HG03558 (cell line): ENCODE measurements around the gene GMDS.

Experiments
- ATAC-seq: cut with Tn5 transposase; IDR thresholded peaks from one replicate; pipeline ENCODE4 v1.9.1; 2021; ENCODE audit warnings: moderate number of reproducible peaks; ENCODE audit not compliant: unreplicated experiment; ENCODE audit errors: extremely low read depth

GMDS gene

DNA sequence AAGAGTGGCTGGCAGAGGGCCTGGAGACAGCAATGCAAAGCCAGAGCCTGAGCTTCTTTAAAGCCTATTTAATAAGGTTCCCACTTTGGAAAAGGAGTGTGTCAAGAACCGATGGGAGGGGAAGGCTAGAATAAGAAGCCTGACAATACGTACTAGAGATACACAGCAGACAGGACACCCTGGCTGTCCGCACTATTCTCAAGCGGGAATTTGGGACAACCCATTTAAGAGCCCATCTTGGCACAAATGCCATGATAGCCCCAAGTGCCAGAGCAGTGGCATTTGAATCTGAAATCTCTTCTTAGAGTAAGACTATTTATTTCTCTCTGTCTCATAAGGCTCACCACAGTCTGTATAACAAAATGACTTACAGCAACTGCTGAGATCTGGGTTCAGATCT is 3.1 kb downstream of the GMDS start:
- ATAC-seq = no peak

DNA sequence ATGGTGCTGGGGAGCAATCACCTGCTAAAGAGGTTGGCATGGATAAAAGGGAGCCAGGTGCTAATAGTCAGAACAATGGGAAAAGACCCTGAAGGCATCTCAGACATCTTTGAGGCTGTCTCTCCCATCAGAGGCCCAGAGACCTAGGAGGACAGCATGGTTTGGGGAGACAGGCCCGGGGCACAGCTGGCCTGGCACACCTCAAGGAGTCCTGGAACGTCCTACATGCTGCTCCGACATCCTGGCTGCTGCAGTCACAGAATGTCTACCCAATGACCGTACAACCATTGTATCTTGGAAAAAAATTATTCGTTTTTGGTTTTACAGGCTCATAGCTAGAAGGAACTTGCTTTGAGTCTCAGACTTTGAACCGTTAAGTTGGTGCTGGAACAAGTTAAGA is 4.4 kb downstream of the GMDS start:
- no peak for ATAC-seq

DNA sequence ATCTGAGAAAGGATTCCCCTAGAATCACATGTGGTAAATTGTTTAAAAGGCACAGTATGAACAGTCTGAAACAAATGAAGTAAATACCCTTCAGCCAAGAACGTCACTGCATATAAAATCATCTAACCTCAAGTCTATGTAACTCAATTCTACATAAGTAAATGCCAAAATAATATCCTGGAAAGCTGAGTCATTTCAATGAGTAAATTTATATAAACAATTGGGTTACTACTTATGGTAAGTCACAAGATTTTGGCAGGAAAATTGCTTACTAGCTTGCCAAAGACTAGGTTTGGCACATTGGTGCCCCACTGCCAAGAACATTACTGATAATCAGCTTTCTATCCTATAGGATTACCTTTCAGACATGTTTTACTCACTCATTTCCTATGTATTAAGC is 8.4 kb downstream of the GMDS start:
- no peak for ATAC-seq

DNA sequence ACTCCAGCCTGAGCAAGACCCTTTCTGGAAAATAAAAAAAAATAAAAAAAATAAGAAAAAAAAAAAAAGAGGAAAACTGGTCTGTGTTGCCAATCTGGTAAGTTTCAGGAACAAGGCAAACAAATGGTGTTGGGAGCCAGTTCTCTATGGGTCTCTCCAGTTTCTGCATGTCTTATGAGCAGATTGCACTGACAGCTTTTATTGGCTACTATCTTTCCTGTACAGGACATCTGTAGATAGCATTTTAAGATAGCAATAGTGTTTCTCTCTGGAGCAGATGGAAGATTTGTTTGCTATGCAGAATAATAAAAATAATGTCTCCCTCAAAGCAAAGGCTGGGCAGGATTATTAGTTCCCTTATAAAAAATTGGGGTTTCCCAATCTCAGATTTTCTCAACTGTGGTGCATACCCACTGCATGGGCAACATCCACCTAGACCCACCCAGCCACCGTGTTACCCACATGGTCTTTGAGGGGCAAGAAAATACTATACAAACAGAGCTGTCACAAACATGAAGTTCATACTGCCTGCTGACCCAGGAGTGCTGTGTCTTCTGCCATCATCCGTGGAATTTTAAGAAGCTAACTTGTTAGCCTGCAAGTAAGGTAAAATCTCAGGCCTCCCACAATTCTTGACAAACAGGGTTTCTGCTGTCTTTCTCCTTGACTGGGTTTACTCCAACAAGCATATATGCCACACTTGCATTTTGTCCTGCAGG is 9.5 kb downstream of the GMDS start:
- no peak for ATAC-seq

DNA sequence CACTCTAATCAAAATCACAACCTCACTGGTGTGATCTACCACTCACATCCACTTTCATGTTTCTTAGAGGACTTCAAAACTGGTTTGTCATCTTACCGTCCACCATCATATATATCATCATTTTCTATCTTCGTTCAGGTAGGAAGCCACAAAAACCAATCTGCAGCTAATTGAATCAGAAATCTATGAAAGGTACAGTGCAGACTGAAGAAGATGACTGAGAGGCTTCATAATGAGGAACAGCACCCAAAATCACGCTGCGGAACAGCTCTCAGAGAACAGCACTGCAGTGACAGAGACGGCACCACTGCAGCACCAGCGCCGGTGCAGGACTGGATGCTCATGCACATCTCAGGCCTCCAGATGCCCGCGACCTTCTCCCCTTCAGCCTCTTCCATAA is 13.0 kb downstream of the GMDS start:
- ATAC-seq = no peak

DNA sequence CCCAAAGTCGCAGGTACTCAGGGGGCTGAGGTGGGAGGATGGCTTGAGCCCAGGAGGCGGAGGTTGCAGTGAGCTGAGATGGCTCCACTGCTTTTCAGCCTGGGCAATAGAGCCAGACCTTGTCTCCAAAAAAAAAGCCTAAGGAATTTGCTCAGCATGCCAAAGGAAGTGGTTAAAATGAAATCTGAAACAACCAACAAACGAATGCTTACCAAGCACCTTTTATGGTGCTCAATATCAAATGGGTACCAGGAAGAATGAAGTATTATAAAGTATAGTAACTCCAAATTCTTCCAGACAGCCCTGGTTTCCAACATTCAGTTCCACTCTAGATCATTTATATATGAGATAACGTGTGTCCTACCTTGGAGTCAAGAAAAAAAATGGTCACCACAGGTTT is 14.0 kb downstream of the GMDS start:
- no peak for ATAC-seq

DNA sequence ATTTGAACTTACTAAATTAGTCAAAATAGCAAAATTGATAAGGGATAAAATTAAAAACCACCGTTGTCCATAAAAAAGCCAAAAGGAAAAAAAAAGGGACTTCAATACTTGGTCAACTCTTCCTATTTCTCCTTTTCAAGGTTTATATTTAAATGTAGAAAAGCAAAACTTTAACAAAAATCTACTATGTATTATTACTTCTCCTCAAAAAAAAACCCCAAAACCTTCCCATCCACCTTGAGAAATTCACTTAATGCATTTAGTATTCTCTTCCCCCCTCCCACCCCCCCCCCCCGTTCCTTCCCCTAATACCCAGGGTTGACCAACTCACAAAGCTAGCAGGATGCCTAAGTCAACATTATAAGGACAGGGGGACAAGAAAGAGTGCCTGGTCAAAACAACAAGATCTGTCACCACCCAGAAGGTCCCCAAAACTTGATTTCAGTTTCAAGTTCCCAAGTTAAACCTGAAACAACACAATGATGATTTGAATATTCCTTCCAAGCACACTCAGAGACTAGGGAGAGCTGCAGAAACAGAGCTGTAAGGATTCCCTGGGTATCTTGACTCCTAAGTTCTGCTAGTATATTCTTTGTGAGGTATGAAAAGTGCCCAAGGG is 14.6 kb downstream of the GMDS start:
- no peak for ATAC-seq

DNA sequence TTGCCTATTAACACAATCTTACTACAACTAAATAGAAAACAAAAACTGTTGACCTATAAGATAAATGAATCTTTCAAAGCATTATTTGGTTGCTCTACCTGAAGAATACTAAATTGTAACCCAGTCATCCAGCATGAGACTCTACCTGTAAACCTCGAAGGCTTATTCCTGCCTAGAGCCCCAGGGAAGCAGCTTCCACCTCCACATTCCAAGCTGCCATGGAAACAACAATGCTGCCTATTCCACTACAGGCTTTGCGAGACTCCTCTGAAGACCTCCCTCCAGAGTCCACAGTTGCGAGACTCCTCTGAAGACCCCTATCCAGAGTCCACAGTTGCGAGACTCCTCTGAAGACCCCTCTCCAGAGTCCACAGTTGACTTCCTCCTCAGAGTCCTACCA is 15.7 kb downstream of the GMDS start:
- no peak for ATAC-seq

DNA sequence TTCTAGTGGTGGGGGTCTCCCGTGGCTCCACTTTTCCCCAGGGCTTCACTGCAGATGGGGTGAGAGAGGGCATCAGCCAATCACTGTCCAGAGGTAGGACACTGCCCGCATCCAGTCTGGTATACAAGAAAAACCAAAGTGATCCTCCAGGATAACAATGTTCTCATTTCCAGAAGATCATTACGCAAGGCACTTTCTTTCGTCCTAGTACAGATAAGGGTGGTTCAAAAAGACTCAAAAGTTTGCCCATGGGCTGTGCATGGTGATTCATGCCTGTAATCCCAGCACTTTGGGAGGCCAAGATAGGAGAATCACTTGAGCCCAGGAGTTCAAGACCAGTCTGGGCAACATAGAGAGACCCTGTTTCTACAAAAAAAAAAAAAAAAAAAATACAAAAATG is 16.4 kb downstream of the GMDS start:
- no peak for ATAC-seq

DNA sequence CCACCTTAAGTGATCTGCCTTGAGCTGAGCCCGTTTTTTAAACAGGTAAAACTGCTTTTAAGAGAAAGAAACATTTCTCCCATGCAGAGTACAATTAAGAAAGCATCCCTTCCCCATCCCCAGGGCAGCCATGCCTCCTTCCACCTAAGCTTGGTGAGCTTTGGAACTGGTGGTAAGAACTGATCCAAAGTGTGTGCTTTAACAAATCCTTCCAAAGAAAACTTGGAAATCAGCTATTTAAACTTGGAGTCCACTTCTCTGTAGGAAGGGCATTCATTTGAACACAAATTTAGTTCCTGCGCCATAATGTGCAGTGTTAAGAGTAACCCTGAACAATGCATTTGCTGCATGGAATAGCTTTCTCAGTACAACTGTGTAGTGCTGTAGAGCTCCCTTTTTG is 17.0 kb downstream of the GMDS start:
- no peak for ATAC-seq

DNA sequence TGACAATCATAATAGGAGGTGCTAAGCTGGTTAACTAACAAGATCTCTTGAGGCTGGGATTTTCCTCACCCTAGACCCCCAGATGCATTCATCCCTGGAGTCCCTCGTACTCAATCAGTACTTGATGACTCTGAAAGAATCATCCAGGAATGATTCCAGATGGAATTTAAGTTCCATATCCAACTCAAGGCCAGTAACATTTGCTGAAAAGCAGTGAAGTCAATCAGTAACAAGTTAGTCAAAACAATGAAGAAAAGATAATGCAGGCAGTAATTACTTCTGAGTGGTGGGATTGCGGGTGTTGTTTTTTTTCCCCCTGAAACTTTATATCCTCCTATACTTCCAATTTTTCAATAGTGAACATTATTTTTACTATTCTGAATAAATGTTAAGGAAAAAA is 18.6 kb downstream of the GMDS start:
- ATAC-seq = no peak

DNA sequence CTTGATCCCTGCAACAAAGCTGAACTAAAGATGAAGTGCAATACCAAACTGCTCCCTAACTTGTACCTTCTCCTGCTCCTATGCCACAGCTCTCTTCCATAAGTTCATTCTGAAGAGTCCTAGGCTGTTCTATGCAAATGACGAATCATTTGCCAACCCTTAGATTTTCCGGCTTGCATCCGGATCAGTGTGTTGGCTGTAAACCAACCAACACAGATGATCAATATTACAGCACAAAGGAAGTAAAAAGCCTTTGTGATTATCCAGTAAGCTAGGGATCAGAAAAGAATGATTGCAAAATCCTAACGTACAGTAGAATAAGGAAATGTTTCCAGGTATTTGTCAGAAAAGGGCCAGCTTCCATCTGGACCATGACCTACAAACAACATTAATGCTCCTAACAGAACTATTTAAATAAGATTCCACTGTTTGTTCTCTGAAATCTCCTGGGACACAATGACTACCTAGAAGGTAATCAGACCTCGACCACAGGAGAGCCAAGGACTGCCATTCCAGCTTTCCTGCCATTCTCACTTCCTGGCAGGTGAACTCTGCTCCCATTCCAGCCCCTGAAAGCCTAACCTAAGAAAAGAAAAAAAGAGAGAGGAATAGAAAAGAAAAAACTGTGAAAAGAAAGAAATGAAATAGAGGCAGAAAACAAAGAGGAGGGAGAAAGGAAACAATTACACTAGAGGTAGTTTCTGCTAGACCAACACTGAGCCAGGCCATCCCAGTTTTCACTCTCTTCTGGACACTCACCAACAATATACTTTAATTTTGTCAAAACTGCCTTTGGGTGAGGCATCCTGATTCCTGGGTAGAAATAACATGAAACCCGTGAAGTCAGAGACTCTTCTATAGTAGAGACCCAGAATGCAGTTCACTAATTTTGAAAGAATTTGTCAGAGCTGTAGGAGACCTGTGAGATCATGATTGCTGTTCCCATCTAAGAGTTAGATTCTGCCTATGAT is 19.7 kb downstream of the GMDS start:
- ATAC-seq = no peak

DNA sequence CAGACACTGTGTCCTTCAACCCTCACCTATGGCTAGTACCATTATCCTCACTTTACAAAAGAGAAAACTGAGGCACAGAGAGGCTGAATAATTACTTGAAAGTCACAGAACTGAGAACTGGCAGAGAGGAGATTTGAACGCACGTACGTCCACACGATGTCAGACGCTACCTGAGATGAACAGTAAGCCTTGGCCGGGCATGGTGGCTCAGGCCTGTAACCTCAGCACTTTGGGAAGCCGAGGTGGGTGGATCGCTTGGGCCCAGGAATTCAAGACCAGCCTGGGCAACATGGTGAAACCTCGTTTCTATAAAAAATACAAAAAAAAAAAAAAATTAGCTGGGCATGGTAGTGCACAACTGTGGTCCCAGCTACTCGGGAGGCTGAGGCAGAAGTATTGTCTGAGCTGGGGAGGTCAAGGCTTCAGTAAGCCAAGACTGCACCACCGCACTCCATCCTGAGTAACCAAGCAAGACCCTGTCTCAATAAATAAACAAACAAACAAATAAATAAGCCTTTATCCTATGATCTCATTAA is 20.5 kb downstream of the GMDS start:
- ATAC-seq = no peak

DNA sequence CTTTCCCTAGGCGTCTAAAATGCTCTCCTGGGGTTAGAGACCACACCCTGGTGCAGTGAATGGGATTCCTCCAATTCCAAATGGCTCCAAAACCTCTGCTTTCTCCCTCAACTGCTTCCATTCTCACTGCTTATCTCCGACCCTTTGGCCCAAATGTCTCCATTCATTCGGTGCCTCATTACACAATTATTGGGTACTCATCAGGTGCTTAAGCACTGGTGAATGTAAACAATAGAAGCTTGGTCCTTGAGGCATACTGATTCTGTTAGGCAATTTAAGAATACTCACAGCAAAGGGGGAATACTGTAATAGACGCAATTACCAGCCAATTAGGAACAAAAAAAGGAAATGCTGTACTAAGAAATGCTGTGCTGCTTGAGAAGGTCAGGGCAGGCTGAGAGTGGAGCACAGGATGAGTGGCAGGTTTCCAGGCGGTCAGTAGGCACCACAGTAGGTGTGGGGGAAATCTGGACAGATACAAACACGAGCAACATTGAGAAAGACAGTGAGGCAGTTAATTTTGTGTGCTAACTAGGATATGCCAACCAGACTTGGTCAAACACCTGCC is 23.0 kb downstream of the GMDS start:
- no peak for ATAC-seq

DNA sequence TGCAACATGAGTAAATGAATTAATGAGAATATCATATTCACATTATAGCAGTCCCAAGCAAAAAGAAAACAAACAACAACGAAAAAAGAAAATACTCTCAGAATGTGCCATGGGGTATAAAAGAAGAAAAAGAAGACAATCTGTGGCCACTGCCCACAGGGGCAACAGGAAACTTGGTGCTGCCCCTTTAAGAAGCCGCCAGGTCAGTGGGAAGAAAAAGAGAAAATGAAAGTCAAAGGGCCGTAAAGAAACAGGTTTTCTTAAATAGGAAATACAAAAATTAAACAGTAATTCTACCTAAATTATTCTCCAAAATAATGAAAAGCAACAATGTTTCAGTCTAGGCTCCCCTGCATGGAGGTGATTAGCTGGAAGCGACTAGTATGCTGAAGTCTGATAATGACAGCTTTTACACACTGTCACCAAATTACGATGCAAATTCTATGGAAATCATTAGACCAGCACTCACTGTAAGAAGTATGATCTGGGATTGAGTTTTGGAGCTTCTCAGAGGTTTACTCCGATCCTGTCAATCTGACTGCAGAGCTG is 23.6 kb downstream of the GMDS start:
- ATAC-seq = no peak

DNA sequence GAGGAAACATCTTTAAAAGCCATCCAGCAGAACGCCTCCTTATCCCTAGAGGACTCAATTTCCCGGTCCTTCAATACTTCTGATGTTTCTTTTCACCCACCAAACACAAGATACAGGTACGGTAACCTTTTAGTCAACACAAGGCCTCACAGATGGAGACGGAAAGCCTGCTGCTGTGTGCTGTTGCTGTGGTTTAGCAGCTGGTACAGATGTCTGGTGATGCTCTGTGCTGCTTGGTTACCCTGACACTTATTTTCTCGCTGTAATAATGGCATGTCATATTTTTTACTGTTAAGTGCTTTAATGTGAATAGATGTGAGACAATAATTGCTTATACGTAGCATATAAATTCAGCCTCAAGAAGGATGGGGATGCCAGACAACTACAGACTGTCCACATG is 25.3 kb downstream of the GMDS start:
- ATAC-seq = no peak

DNA sequence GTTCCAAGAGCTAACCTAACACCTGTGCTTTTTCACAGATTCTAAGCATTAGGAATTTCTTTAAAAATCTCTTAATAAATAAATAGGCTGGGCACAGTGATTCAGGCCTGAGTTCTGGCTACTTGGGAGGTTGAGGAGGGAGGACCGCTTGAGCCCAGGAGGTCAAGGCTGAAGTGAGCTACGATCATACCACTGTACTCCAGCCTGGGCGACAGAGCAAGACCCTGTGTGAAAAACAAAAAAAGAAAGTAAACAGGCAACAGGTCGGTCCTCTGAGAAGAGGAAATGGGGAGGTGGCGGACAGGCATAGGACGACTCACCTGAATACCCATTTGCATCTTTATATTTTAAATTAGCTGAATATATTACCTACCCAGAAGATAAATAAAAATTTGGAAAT is 26.5 kb downstream of the GMDS start:
- ATAC-seq = no peak

DNA sequence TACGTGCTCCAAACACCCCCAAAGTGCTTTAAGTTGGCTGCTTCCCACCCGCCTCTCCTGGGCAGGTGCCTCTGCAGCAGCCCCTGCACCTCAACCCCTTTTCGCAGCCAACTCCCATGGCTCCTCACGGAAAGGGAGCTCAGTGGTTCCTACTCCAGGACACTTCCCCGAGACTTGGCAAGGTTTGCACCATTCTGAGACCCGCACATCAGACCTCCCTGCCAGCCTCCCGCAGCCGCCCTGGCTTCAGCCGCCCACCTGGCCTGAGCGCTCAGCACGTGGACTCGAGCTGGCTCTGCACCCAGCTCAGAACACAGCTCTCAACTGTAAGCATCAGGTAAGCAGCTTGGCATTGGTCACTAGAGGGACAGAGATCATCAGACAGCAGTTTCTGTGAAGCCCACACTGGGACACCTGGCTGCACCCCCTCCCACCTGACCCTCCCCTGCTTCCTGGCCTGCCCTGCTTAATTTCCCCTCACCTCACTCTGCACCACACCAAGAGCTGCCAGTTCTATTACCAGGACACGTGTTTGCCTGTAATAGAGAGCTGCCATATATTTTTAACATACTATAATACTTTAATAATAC is 28.5 kb downstream of the GMDS start:
- no peak for ATAC-seq

DNA sequence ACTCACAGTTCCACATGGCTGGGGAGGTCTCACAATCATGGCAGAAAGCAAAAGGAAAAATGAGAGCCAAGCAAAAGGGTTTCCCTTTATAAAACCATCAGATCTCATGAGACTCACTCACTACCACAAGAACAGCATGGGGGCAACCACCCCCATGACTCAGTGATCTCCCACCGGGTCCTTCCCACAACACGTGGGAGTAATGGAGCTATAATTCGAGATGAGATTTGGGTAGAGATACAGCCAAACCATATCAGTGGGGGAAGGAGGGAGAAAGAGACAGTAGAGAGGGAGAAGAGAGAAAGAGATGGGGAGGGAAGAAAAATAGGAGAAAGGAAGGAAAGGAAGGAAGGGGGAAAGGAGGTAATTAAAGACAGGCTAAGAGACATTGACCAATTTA is 30.1 kb downstream of the GMDS start:
- no peak for ATAC-seq

DNA sequence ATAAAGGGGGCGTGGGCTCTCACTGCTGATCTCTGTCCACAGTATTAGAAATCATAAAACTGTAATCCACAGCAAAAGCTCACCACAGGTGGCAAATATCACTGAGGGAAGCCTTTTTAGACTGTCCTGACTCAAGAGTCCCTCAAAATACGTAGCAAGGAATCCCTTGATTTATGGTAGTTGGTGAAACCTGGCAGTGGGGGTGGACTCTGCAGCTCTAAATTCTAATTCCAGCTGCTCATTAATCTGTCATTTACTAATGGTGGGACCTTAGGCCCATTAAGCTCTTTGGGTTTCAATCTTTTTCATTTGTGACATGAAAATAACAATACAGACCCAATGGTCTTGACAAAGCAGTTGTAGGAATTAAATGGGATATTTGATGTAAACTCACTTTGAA is 32.3 kb downstream of the GMDS start:
- ATAC-seq = no peak
